Measurements from ENCODE around the gene DSE. TPM values are rescaled to one million over a fixed set of nuclear protein-coding genes. Genes with fewer than 3 reads are reported as not detected.

The DSE gene
- total RNA-seq, 1 donor, result 50.7 TPM

GRCh38 chr6:116362276-116362675 is 8.5 kb upstream of the DSE start:
- TF ChIP-seq CTCF (IDR thresholded peaks at IDR 0.05; ENCODE audit: insufficient read depth, low read length), result no peak
- H3K4me3 ChIP-seq (ENCODE audit: low read depth, low read length), result no peak overlapping the region
- DNase-seq (ENCODE audit: low read depth), result no peak

GRCh38 chr6:116363759-116364158 is 7.0 kb upstream of the DSE start:
- peak; percentile 58 for DNase-seq (ENCODE audit: low read depth)
- H3K4me3 ChIP-seq (ENCODE audit: low read depth, low read length), result no peak overlapping the region

GRCh38 chr6:116364321-116364720 is 6.4 kb upstream of the DSE start:
- DNase-seq (ENCODE audit: low read depth), result peak; percentile 28
- H3K4me3 ChIP-seq (ENCODE audit: low read depth, low read length), result no peak overlapping the region
- no peak for TF ChIP-seq CTCF (IDR thresholded peaks at IDR 0.05; ENCODE audit: insufficient read depth, low read length)

More at GRCh38 chr6:116363759-116364158, 7.0 kb upstream of the DSE start:
- TF ChIP-seq CTCF (IDR thresholded peaks at IDR 0.05; ENCODE audit: insufficient read depth, low read length), result no peak

- no peak for TF ChIP-seq CTCF (IDR thresholded peaks at IDR 0.05; ENCODE audit: insufficient read depth, low read length)
- no peak overlapping the region for H3K4me3 ChIP-seq (ENCODE audit: low read depth, low read length)
- DNase-seq (ENCODE audit: low read depth), result no peak
These were observed 5.0 kb upstream of the DSE start for GRCh38 chr6:116365743-116366142.

- no peak for TF ChIP-seq CTCF (IDR thresholded peaks at IDR 0.05; ENCODE audit: insufficient read depth, low read length)
- H3K4me3 ChIP-seq (ENCODE audit: low read depth, low read length), result no peak overlapping the region
- no peak for DNase-seq (ENCODE audit: low read depth)
These were observed 3.9 kb upstream of the DSE start for GRCh38 chr6:116366740-116367275.

GRCh38 chr6:116369540-116369939 is 1.2 kb upstream of the DSE start:
- DNase-seq (ENCODE audit: low read depth), result no peak
- peak overlapping the region; percentile 86 for H3K4me3 ChIP-seq (ENCODE audit: low read depth, low read length)
- no peak for TF ChIP-seq CTCF (IDR thresholded peaks at IDR 0.05; ENCODE audit: insufficient read depth, low read length)

Data from fibroblast of the aortic adventitia (primary cell).